ENCODE data around the gene TSEN15.

The TSEN15 gene

GRCh38 chr1:184051485-184052193 lies at the start of gene TSEN15:
TSS of gene TSEN15 (plus strand) at chr1:184051730. CDS start at chr1:184051756, 26 bp downstream.
- DNase-seq (ENCODE audit: low read depth, low spot score) = no peak

DNA sequence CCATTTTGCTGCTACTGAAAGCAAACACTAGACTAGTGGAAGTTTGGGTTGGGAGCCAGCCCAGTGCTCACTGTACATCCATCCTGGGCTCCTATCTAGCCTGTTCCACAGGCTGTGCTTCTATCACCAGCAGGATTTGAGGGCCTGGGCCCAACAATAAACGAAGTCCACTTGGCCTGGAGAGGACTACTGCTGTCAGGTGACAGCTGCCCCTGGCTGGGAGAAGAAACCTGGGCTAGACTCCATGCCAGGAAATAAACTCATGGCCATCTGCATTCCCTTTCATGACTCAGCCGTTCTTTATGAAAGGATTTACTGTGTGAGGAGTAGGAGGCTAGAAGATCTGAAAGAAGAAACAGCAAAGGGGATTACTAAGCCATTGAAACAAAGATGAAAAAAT lies 49.5 kb upstream of the TSEN15 start:
- peak; percentile 6 for DNase-seq (ENCODE audit: low read depth, low spot score)

GRCh38 chr1:184004935-184005334 lies 46.6 kb upstream of the TSEN15 start:
- no peak for DNase-seq (ENCODE audit: low read depth, low spot score)

DNA sequence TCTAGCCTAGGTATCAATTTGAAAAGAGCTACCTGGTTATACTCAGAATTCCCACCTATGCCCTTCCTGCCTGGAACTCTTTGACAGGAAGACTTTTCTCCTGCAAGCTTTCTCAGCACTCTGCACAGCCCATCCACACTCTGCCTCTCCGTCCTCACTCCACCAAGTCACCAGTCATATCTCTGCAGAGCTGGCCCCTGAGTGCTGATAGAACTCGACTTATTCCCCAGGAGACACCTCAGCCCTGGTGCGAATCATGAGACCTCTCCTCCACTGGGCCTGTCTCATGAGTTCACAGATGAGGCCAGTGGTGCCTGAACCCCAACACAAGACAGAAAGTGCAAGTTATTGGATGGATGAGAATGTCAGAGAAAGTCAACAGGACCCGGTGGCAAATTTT lies 46.0 kb upstream of the TSEN15 start:
- no peak for DNase-seq (ENCODE audit: low read depth, low spot score)

- DNase-seq (ENCODE audit: low read depth, low spot score) = no peak
These were observed 40.7 kb upstream of the TSEN15 start for GRCh38 chr1:184010788-184011187.

DNA sequence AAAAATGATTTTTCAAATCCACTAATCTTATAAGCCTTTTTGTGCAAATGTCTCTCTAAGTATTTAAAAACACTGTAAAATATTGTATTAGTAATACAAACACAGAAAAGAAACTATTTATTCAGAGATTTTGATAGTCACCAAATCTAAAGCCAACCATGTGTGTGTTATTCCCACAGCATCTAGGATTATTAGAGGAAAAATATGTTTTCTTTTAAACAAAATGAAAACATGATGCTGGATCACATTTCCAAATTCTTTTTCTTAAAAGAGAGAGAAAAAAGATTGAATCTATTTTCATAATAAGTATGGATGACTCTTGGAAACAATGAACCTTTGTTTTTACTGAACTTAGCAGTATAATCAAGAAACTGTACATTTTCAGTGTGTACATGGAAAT lies 39.3 kb upstream of the TSEN15 start:
- no peak for DNase-seq (ENCODE audit: low read depth, low spot score)

DNA sequence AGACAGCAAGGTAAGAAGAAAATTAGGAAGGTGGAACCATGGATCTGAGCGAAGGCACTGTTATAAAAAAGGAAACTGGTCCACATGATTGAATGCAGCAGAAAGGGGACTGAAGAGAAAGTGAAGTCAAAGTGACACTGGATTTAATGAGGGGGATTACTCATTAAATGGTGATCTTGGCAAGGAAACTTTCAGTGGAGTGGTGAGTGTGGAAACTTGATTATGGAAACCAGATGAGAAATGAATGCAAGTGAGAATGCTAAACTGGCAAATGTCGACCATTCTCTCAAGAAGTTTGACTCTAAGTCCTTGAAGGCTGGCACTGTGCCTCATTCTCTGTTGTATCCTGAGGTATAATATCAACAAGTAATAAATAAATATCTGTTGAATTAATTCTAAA lies 37.3 kb upstream of the TSEN15 start:
- no peak for DNase-seq (ENCODE audit: low read depth, low spot score)

DNA sequence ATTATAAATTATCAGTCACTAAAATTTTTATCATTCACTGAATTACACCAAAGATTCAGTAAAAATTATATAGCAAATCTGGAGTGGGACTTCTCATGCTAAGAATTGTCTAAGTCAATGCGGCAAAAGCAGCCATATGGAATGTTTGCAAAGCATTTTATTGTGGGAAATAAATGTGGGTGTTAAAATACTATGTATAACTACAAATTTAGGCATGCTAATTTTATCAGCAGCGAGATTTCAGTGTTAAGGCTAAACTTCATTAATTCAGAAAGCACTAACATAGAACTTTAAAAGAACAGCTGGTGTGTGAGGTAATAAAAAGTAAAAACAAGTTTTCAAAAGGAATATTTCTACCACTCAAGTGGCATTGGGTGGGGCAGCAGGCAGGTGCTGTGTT lies 35.4 kb upstream of the TSEN15 start:
- no peak for DNase-seq (ENCODE audit: low read depth, low spot score)

- DNase-seq (ENCODE audit: low read depth, low spot score) = no peak
These were observed 34.2 kb upstream of the TSEN15 start for GRCh38 chr1:184017306-184017705.

- no peak for DNase-seq (ENCODE audit: low read depth, low spot score)
These were observed 32.9 kb upstream of the TSEN15 start for GRCh38 chr1:184018622-184019021.

- DNase-seq (ENCODE audit: low read depth, low spot score) = no peak
These were observed 32.5 kb upstream of the TSEN15 start for GRCh38 chr1:184019069-184019468.

DNA sequence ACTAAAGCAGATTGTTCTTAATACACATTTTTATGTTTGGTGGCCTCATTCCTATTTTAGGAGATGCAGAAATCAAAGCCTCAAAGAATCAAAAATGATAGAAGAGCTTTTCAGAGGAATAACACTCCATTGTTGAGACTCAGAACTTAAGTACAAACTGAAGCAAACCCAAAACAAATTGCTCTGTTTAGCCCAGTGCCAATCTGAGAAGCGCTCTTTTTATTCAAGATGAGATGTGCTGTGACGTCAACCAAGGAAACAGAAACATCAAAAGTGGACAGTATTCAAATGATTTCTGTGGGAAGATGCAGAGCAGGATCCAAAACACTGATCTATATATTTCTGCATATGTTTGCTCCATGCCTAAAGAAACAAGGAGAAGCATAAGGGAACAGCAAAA lies 32.0 kb upstream of the TSEN15 start:
- DNase-seq (ENCODE audit: low read depth, low spot score) = no peak

- no peak for DNase-seq (ENCODE audit: low read depth, low spot score)
These were observed 31.2 kb upstream of the TSEN15 start for GRCh38 chr1:184020328-184020727.

DNA sequence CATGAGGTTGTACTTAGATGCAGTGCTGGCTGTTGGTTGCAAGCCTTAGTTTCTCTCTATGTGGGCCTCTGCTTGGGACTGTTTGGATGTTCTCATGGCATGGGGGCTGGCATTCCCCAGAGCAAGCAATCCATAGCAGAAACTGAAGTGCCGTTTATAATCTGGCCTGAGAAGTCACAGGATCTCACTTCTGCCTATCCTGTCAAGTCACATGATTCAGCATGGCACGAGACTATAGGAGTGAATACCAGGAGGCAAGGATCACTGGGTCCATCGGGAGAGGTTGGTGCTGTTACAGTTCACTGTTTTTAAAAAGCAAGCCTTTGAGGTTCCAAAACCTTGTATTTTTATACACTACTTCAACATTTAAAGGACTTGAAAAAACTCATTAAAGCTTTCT lies 30.7 kb upstream of the TSEN15 start:
- DNase-seq (ENCODE audit: low read depth, low spot score) = no peak

- DNase-seq (ENCODE audit: low read depth, low spot score) = no peak
These were observed 29.8 kb upstream of the TSEN15 start for GRCh38 chr1:184021728-184022127.

DNA sequence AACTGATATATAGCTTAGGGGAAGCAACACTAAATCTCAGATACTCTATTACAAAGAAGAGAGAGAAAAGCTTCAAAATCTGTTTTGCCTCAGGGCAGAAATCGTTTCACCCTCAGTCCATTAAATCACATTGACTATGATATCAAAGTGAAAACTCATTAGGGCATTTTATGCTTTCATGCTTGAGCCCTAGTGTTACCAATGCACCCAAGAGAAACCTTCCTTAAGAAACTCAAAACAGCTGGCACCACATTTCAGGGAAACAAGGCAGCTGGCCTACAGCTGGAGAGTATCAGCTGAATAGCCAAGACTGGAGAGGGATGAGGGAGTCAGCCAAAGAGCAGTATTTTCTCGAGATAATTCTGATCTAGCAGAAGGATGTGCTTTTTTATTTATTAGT lies 28.9 kb upstream of the TSEN15 start:
- no peak for DNase-seq (ENCODE audit: low read depth, low spot score)

- no peak for DNase-seq (ENCODE audit: low read depth, low spot score)
These were observed 28.4 kb upstream of the TSEN15 start for GRCh38 chr1:184023171-184023570.

- peak; percentile 17 for DNase-seq (ENCODE audit: low read depth, low spot score)
These were observed 26.3 kb upstream of the TSEN15 start for GRCh38 chr1:184025242-184025675.

DNA sequence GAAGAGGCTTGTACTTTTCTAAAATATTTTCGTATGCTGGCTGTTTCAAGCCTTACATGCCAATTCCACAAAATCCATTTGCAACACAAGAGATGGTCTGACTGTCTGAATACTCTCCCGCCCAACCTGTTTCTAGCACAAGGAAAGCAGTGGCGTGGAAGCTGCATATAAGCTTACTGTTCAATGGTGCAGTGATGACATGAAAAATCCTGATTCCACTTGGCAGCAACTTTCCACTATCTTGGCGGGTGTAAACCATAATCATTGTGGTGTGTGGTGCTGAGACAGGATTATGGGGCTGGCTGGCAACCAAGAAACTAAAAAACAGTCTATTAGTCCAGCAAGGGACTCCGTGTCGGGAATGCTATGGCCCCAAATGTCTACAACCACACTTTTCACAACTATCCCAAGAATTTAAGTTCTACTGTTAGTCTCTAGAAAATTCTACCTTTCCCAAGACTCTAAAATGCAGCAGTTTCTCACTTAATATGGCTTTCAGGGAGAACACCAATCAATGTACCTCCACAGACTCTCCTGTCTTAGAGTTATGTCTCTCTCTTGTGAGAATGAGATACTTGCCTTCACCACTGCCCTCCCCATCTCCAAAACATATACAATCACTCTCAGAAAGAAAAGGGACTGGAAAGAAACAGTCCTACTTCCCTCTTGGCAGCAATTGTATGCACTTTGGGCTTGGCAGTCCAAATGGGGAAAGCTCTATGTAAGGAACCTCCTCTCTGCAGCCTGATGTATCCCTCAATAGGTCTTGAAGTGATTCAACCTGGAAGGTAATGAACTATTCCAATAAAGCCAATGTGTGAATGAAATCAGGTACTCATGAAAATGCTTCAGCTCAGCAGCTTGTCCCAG lies 23.5 kb upstream of the TSEN15 start:
- no peak for DNase-seq (ENCODE audit: low read depth, low spot score)

- no peak for DNase-seq (ENCODE audit: low read depth, low spot score)
These were observed 22.5 kb upstream of the TSEN15 start for GRCh38 chr1:184028854-184029623.

GRCh38 chr1:184030433-184031091 lies 21.0 kb upstream of the TSEN15 start:
- DNase-seq (ENCODE audit: low read depth, low spot score) = no peak

DNA sequence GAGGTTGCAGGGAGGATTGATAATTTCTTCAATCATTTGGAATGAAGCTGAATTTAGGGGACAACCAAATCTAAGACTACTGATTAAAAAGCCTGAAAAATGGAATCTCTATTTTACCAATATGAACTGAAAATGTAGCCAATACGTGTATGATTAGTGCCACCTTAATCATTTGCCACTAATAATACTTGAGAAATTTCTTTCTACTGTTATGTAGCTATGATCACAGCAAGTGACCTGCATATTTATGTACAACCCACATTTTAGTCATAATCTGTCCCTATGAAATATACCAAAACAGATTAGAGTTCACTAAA lies 20.5 kb upstream of the TSEN15 start:
- DNase-seq (ENCODE audit: low read depth, low spot score) = no peak
